Fibroblast of lung (primary cell): Measurements from ENCODE around the gene CDH7. TPM values are rescaled to one million over a fixed set of nuclear protein-coding genes. Genes with fewer than 3 reads are reported as not detected.

Experiments
- DNase-seq, 2 donors: peaks; one replicate each; pipeline versions ENCODE4 v3.0.0 to v3.0.0-alpha.2; 2010; ENCODE audit warnings: low read depth in 2 of 2
- H2AFZ ChIP-seq: 2 replicates; pipeline ENCODE4 v1.5.1; 2012; ENCODE audit warnings: low read length, control low read depth, inconsistent platforms
- H3K27ac ChIP-seq: 2 replicates; pipeline ENCODE4 v1.5.1; 2011; ENCODE audit warnings: low read length, control low read depth; ENCODE audit not compliant: insufficient read depth
- H3K27me3 ChIP-seq: 2 replicates; pipeline ENCODE4 v1.5.1; 2011; ENCODE audit warnings: mild to moderate bottlenecking, low read length; ENCODE audit not compliant: control insufficient read depth, insufficient read depth
- H3K36me3 ChIP-seq: 2 replicates; pipeline ENCODE4 v1.5.1; 2011; ENCODE audit warnings: low read length; ENCODE audit not compliant: control insufficient read depth, insufficient read depth
- H3K4me1 ChIP-seq: 2 replicates; pipeline ENCODE4 v1.5.1; 2011; ENCODE audit warnings: low read length; ENCODE audit not compliant: control insufficient read depth, insufficient read depth; ENCODE audit errors: extremely low read depth
- H3K4me2 ChIP-seq: 2 replicates; pipeline ENCODE4 v1.5.1; 2011; ENCODE audit warnings: low read length, control low read depth; ENCODE audit not compliant: insufficient read depth; ENCODE audit errors: extremely low read depth
- H3K4me3 ChIP-seq, 4 experiments: fragments of 200-600 bp in 1 of 4; sonication (generic) in 1 of 4; replicated peaks in 1 of 4; 2 replicates each; pipeline ENCODE4 v1.5.1; 2011 to 2016; ENCODE audit warnings: low read length in 4 of 4, low read depth in 3 of 4, mild to moderate bottlenecking in 3 of 4, control low read depth in 2 of 4, inconsistent platforms in 1 of 4, mixed read lengths in 1 of 4; ENCODE audit not compliant: insufficient read depth in 1 of 4; ENCODE audit errors: control extremely low read depth in 1 of 4
- H3K79me2 ChIP-seq: 2 replicates; pipeline ENCODE4 v1.5.1; 2012; ENCODE audit warnings: mild to moderate bottlenecking, low read length, inconsistent platforms; ENCODE audit not compliant: control insufficient read depth, insufficient read depth
- H3K9ac ChIP-seq: 2 replicates; pipeline ENCODE4 v1.5.1; 2011; ENCODE audit warnings: mild to moderate bottlenecking, low read length, control low read depth; ENCODE audit not compliant: insufficient read depth
- H3K9me3 ChIP-seq: 2 replicates; pipeline ENCODE4 v1.5.1; 2012; ENCODE audit warnings: low read depth, low read length; ENCODE audit not compliant: control insufficient read depth, insufficient read depth
- H4K20me1 ChIP-seq: 2 replicates; pipeline ENCODE4 v1.5.1; 2011; ENCODE audit warnings: low read length; ENCODE audit not compliant: control insufficient read depth, insufficient read depth; ENCODE audit errors: extremely low read depth
- CTCF ChIP-seq, 2 donors: IDR thresholded peaks in 1 of 2; conservative IDR thresholded peaks in 1 of 2; 1 replicate in 1 of 2; 2 replicates in 1 of 2; pipeline ENCODE4 v1.5.1; 2011 to 2012; ENCODE audit warnings: low read length in 2 of 2, control low read depth in 1 of 2, inconsistent platforms in 1 of 2, low read depth in 1 of 2, mild to moderate bottlenecking in 1 of 2
- EZH2 ChIP-seq: IDR thresholded peaks from 2 replicates; pipeline ENCODE4 v1.5.1; 2012; ENCODE audit warnings: low read length, control low read depth, mild to moderate bottlenecking; ENCODE audit errors: missing control alignments
- polyA plus RNA-seq, 2 donors: library from polyadenylated mRNA; depleted of rRNA in 1 of 2; stranded (reverse) in 1 of 2; unstranded in 1 of 2; fragments of >200 nt; gene quantifications; 2 replicates each; pipeline ENCODE4 v1.2.1, GENCODE V29; 2011 to 2012; ENCODE audit warnings: missing spikeins in 1 of 2
- total RNA-seq: library from RNA; depleted of rRNA; stranded (reverse); fragments of >200 nt; gene quantifications from 2 replicates; pipeline ENCODE4 v1.2.1, GENCODE V29; 2014

The CDH7 gene
- total and polyA plus RNA-seq, 2 donors (not counting 1 experiment from before 2014, with no cell fraction given) = not detected

- H3K4me3 ChIP-seq = no peak overlapping the region
- no peaks in the 10 kb centered on the region for H3K4me1 ChIP-seq
- no peaks in the 10 kb centered on the region for H3K9me3 ChIP-seq
- no peaks in the 10 kb centered on the region for H3K27me3 ChIP-seq
- TF ChIP-seq EZH2 (no peak), CTCF (conservative IDR thresholded peaks at IDR 0.05 in 1 of 2, IDR thresholded peaks at IDR 0.05 in 1 of 2; ENCODE audit: low read depth in 1 of 2, low read length in 2 of 2) (no peak)
- H4K20me1 ChIP-seq = no peaks in the 10 kb centered on the region
- no peak overlapping the region for H2AFZ ChIP-seq
- no peak overlapping the region for H3K27ac ChIP-seq
- no peak for DNase-seq
- no peak overlapping the region for H3K9ac ChIP-seq
- no peak overlapping the region for H3K4me2 ChIP-seq
- no peaks in the 10 kb centered on the region for H3K79me2 ChIP-seq
- H3K36me3 ChIP-seq = no peaks in the 10 kb centered on the region
Observed at GRCh38 chr18:65906621-65907034, 155.8 kb downstream of the CDH7 start.

- Histone ChIP-seq H3K79me2 (no peaks in the 10 kb centered on the region), H3K27me3 (no peaks in the 10 kb centered on the region), H4K20me1 (no peaks in the 10 kb centered on the region), H2AFZ (no peak overlapping the region), H3K27ac (no peak overlapping the region), H3K4me1 (no peaks in the 10 kb centered on the region), H3K9ac (no peak overlapping the region), H3K4me3 (no peak overlapping the region), H3K4me2 (no peak overlapping the region), H3K36me3 (no peaks in the 10 kb centered on the region), H3K9me3 (no peaks in the 10 kb centered on the region)
- TF ChIP-seq EZH2 = no peak
- DNase-seq = no peak
Observed at GRCh38 chr18:65907281-65907680, 156.5 kb downstream of the CDH7 start.

- no peaks in the 10 kb centered on the region for H3K36me3 ChIP-seq
- no peak overlapping the region for H3K4me3 ChIP-seq
- no peaks in the 10 kb centered on the region for H3K27me3 ChIP-seq
- H3K9ac ChIP-seq = no peak overlapping the region
- no peaks in the 10 kb centered on the region for H4K20me1 ChIP-seq
- H3K79me2 ChIP-seq = no peaks in the 10 kb centered on the region
- no peak overlapping the region for H2AFZ ChIP-seq
- H3K4me2 ChIP-seq = no peak overlapping the region
- DNase-seq = no peak
- TF ChIP-seq CTCF (conservative IDR thresholded peaks at IDR 0.05 in 1 of 2, IDR thresholded peaks at IDR 0.05 in 1 of 2; ENCODE audit: low read depth in 1 of 2, low read length in 2 of 2) (no peak), EZH2 (no peak)
- no peaks in the 10 kb centered on the region for H3K4me1 ChIP-seq
- no peak overlapping the region for H3K27ac ChIP-seq
- no peaks in the 10 kb centered on the region for H3K9me3 ChIP-seq
Observed at GRCh38 chr18:65919018-65919417, 168.2 kb downstream of the CDH7 start.
